ENCODE results near the gene UTP14C.

The UTP14C gene

GRCh38 chr13:52070929-52071523 is 46.5 kb downstream of the UTP14C start:
- Histone ChIP-seq H3K36me3 (ENCODE audit: control insufficient read depth in 1 of 2, insufficient read depth in 2 of 2, low read length in 2 of 2) (no peaks in the 10 kb centered on the region), H3K4me3 (ENCODE audit: low read depth in 1 of 2, low read length in 2 of 2) (no peak overlapping the region), H3K27me3 (ENCODE audit: control insufficient read depth in 1 of 2, insufficient read depth in 2 of 2, low read length in 2 of 2) (no peaks in the 10 kb centered on the region), H3K9ac (ENCODE audit: low read depth in 1 of 2, low read length in 2 of 2) (no peak overlapping the region), H3K4me1 (ENCODE audit: control insufficient read depth in 1 of 2, insufficient read depth in 2 of 2, low read length in 2 of 2) (no peaks in the 10 kb centered on the region), H3K27ac (ENCODE audit: low read depth, low read length) (no peak overlapping the region), H3K9me3 (ENCODE audit: control insufficient read depth in 1 of 2, low read length in 2 of 2) (peaks cover 16% of the 10 kb centered on the region in 2 donors)

Measured in duodenal mucosa (tissue), 2 donors.